Trophoblast cell (in vitro differentiated cells and primary cell): ENCODE measurements around the gene RPE.

Experiments
- DNase-seq, 2 donors: peaks; one replicate each; pipeline ENCODE4 v3.0.0-alpha.2; 2016
- H2AFZ ChIP-seq: 2 replicates; pipeline ENCODE4 v1.6.1; 2013; ENCODE audit warnings: low read length, moderate library complexity, mild to moderate bottlenecking; ENCODE audit not compliant: insufficient read depth, poor library complexity
- H2AK5ac ChIP-seq: 2 replicates; pipeline ENCODE4 v1.6.1; 2013; ENCODE audit warnings: mild to moderate bottlenecking, low read length
- H2BK120ac ChIP-seq: 2 replicates; pipeline ENCODE4 v1.6.1; 2013; ENCODE audit warnings: low read length, mild to moderate bottlenecking, moderate library complexity; ENCODE audit not compliant: insufficient read depth, poor library complexity
- H2BK12ac ChIP-seq: 2 replicates; pipeline ENCODE4 v1.6.1; 2013; ENCODE audit warnings: mild to moderate bottlenecking, low read length, moderate library complexity
- H2BK5ac ChIP-seq: 2 replicates; pipeline ENCODE4 v1.6.1; 2013; ENCODE audit warnings: low read length, low read depth, moderate library complexity, mild to moderate bottlenecking; ENCODE audit not compliant: poor library complexity
- H3K14ac ChIP-seq: 2 replicates; pipeline ENCODE4 v1.6.1; 2013; ENCODE audit warnings: mild to moderate bottlenecking, low read length
- H3K18ac ChIP-seq: 2 replicates; pipeline ENCODE4 v1.6.1; 2013; ENCODE audit warnings: mild to moderate bottlenecking, low read length
- H3K23ac ChIP-seq: 2 replicates; pipeline ENCODE4 v1.6.1; 2013; ENCODE audit warnings: low read length
- H3K27ac ChIP-seq: 2 replicates; pipeline ENCODE4 v1.5.1; 2013; ENCODE audit warnings: low read depth, mild to moderate bottlenecking, inconsistent platforms, low read length, moderate library complexity
- H3K27me3 ChIP-seq: 2 replicates; pipeline ENCODE4 v1.6.1; 2013; ENCODE audit warnings: inconsistent platforms, mild to moderate bottlenecking, low read length, moderate library complexity; ENCODE audit not compliant: insufficient read depth
- H3K36me3 ChIP-seq, 2 experiments: 1 replicate in 1 of 2; 2 replicates in 1 of 2; pipeline ENCODE4 v1.6.1; 2013; ENCODE audit warnings: low read length in 2 of 2, mild to moderate bottlenecking in 2 of 2, moderate library complexity in 1 of 2; ENCODE audit not compliant: insufficient read depth in 2 of 2, control insufficient read depth in 1 of 2
- H3K4ac ChIP-seq: 2 replicates; pipeline ENCODE4 v1.6.1; 2013; ENCODE audit warnings: low read depth, mild to moderate bottlenecking, low read length, moderate library complexity
- H3K4me1 ChIP-seq, 2 experiments: 1 replicate in 1 of 2; 2 replicates in 1 of 2; pipeline ENCODE4 v1.6.1; 2013; ENCODE audit warnings: low read length in 2 of 2, mild to moderate bottlenecking in 2 of 2, moderate library complexity in 1 of 2; ENCODE audit not compliant: insufficient read depth in 2 of 2, control insufficient read depth in 1 of 2
- H3K4me2 ChIP-seq: 2 replicates; pipeline ENCODE4 v1.6.1; 2013; ENCODE audit warnings: inconsistent platforms, mild to moderate bottlenecking, low read length, moderate library complexity
- H3K4me3 ChIP-seq: 2 replicates; pipeline ENCODE4 v1.5.1; 2013; ENCODE audit warnings: mild to moderate bottlenecking, low read depth, low read length, inconsistent platforms
- H3K79me1 ChIP-seq: one replicate; pipeline ENCODE4 v1.6.1; 2013; ENCODE audit warnings: low read length
- H3K79me2 ChIP-seq: 2 replicates; pipeline ENCODE4 v1.6.1; 2013; ENCODE audit warnings: low read length, mild to moderate bottlenecking; ENCODE audit not compliant: control insufficient read depth, insufficient read depth, poor library complexity
- H3K9ac ChIP-seq: 2 replicates; pipeline ENCODE4 v1.6.1; 2013; ENCODE audit warnings: mild to moderate bottlenecking, low read length
- H3K9me3 ChIP-seq: 2 replicates; pipeline ENCODE4 v1.6.1; 2013; ENCODE audit warnings: low read depth, mild to moderate bottlenecking, control low read depth, inconsistent platforms, low read length; ENCODE audit not compliant: insufficient read depth
- H4K12ac ChIP-seq: 2 replicates; pipeline ENCODE4 v1.6.1; 2013; ENCODE audit warnings: low read depth, mild to moderate bottlenecking, low read length, moderate library complexity
- H4K8ac ChIP-seq: 2 replicates; pipeline ENCODE4 v1.6.1; 2013; ENCODE audit warnings: low read depth, mild to moderate bottlenecking, low read length, moderate library complexity
- H4K91ac ChIP-seq: one replicate; pipeline ENCODE4 v1.6.1; 2013; ENCODE audit warnings: low read depth, mild to moderate bottlenecking, low read length, moderate library complexity
- WGBS: extraction: QIAGEN DNeasy Blood & Tissue Kit; methylation state at CpG from one replicate; pipeline ENCODE4 v1.1.7; 2013; ENCODE audit warnings: missing lambda C conversion rate; ENCODE audit not compliant: insufficient read length, insufficient coverage; ENCODE audit errors: extremely low coverage; 5-methylcytosine and 5-hydroxymethylcytosine counted together

The RPE gene

GRCh38 chr2:210054696-210055095, 52.3 kb downstream of the RPE start:
- DNase-seq, result no peak
- no peak overlapping the region for H3K14ac ChIP-seq
- WGBS, result no CpG with 5 or more reads among the region's 1 CpG
- H2BK120ac ChIP-seq, result no peak overlapping the region
- H4K91ac ChIP-seq, result no peak overlapping the region
- H3K23ac ChIP-seq, result no peak overlapping the region
- H3K18ac ChIP-seq, result no peak overlapping the region
- H2BK5ac ChIP-seq, result no peak overlapping the region
- H4K8ac ChIP-seq, result no peak overlapping the region
- H3K9ac ChIP-seq, result no peak overlapping the region
- no peak overlapping the region for H3K27ac ChIP-seq
- H3K79me1 ChIP-seq, result no peaks in the 10 kb centered on the region
- H2BK12ac ChIP-seq, result no peak overlapping the region
- H3K4me3 ChIP-seq, result no peak overlapping the region
- no peak overlapping the region for H2AK5ac ChIP-seq
- H3K36me3 ChIP-seq, result peaks cover 7% of the 10 kb centered on the region in 2 experiments
- no peaks in the 10 kb centered on the region for H3K4me1 ChIP-seq
- H4K12ac ChIP-seq, result no peak overlapping the region
- H3K27me3 ChIP-seq, result no peaks in the 10 kb centered on the region
- no peaks in the 10 kb centered on the region for H3K79me2 ChIP-seq
- no peak overlapping the region for H3K4me2 ChIP-seq
- H3K4ac ChIP-seq, result no peak overlapping the region
- H3K9me3 ChIP-seq, result peaks cover 3% of the 10 kb centered on the region
- no peak overlapping the region for H2AFZ ChIP-seq

GRCh38 chr2:210055825-210056224, 53.4 kb downstream of the RPE start:
- Histone ChIP-seq H3K9ac (no peak overlapping the region), H4K91ac (no peak overlapping the region), H3K4me3 (no peak overlapping the region), H3K4ac (no peak overlapping the region), H2BK12ac (no peak overlapping the region), H2BK5ac (no peak overlapping the region), H4K8ac (no peak overlapping the region), H3K9me3 (peaks cover 3% of the 10 kb centered on the region), H2AFZ (no peak overlapping the region), H3K4me2 (no peak overlapping the region), H3K18ac (no peak overlapping the region), H3K27me3 (no peaks in the 10 kb centered on the region), H3K36me3 (peaks cover 7% of the 10 kb centered on the region in 2 experiments), H3K27ac (no peak overlapping the region), H2AK5ac (no peak overlapping the region), H3K79me1 (no peaks in the 10 kb centered on the region), H4K12ac (no peak overlapping the region), H3K79me2 (no peaks in the 10 kb centered on the region), H3K4me1 (no peaks in the 10 kb centered on the region), H3K23ac (no peak overlapping the region), H2BK120ac (no peak overlapping the region), H3K14ac (no peak overlapping the region)
- DNase-seq, result no peak
- WGBS, result no CpG with 5 or more reads among the region's 3 CpGs

GRCh38 chr2:210063306-210063705, 60.9 kb downstream of the RPE start:
- Histone ChIP-seq H2BK12ac (no peak overlapping the region), H3K14ac (no peak overlapping the region), H2BK120ac (no peak overlapping the region), H3K18ac (no peak overlapping the region), H3K27me3 (no peaks in the 10 kb centered on the region), H3K79me2 (no peaks in the 10 kb centered on the region), H3K9ac (no peak overlapping the region), H4K12ac (no peak overlapping the region), H3K9me3 (no peaks in the 10 kb centered on the region), H3K4me3 (no peak overlapping the region), H3K4ac (no peak overlapping the region), H2AK5ac (no peak overlapping the region), H2AFZ (no peak overlapping the region), H3K79me1 (no peaks in the 10 kb centered on the region), H3K4me1 (no peaks in the 10 kb centered on the region), H3K36me3 (peaks cover 2% of the 10 kb centered on the region in 2 experiments), H2BK5ac (no peak overlapping the region), H3K27ac (no peak overlapping the region), H4K8ac (no peak overlapping the region), H3K23ac (no peak overlapping the region), H4K91ac (no peak overlapping the region), H3K4me2 (no peak overlapping the region)
- no CpG with 5 or more reads among the region's 2 CpGs for WGBS
- DNase-seq, result no peak
